NCI-H2196 (cell line): ENCODE results near the gene TAS1R3.
"Not testable (repeated sequence)": the region's sequence is repeated elsewhere in the genome, so short reads cannot be mapped to it uniquely, and the experiment has no call there.

ENCODE experiments used
- DNase-seq: peaks from one replicate; lab custom pipeline; 2025; ENCODE audit not compliant: unreplicated experiment; lab: John Stamatoyannopoulos, UW

Gene TAS1R3

DNA sequence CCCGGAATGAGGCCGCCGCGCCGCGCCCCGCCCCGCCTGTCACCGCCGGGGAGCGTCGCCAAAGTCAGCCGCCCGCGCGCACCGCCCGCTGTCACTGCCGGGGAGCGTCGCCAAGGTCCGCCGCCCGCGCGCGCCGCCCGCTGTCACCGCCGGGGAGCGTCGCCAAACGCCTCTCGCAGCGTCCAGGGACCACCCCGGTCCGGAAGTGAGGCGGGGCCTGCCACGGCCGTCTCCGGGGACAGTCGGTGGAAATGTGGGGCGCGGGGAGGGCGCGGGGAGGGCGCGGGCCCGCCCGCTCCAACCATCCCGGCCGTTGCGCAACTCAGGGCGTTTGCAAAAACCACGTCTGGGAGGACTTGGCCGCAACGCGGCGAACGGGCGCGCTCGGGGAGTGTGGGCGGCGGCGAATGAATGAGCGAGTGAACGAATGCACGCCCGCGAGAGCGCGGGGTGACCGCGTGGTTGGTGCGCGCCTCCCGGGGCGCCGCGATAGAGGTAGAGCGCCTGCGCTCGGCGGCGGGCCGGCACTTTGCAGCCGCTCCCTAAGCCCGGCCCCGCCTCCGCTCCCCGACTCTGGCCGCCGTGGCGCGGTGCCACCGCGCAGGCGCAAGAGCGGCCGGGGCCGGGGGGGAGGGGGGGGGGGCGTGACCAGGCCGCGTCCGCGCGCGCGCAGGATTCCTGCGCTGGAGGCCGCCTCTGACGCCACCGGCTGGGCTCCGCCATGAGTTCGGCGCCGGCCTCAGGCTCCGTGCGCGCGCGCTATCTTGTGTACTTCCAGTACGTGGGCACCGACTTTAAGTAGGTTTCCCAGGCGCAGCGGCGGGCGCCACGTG lies 22.9 kb upstream of the TAS1R3 start, which contains the start of the genes ACAP3 and PUSL1:
Gene ACAP3, minus strand, starts transcription at position 8 of the 833 bp plus-strand sequence. CDS start 115 bp downstream, outside the sequence.
Gene PUSL1, plus strand, starts transcription at position 675 of the 833 bp plus-strand sequence. Its CDS starts 47 bp downstream, at position 722.
- peak; percentile 93 for DNase-seq

GRCh38 chr1:1308756-1309250 lies 22.3 kb upstream of the TAS1R3 start:
- DNase-seq: no peak

DNA sequence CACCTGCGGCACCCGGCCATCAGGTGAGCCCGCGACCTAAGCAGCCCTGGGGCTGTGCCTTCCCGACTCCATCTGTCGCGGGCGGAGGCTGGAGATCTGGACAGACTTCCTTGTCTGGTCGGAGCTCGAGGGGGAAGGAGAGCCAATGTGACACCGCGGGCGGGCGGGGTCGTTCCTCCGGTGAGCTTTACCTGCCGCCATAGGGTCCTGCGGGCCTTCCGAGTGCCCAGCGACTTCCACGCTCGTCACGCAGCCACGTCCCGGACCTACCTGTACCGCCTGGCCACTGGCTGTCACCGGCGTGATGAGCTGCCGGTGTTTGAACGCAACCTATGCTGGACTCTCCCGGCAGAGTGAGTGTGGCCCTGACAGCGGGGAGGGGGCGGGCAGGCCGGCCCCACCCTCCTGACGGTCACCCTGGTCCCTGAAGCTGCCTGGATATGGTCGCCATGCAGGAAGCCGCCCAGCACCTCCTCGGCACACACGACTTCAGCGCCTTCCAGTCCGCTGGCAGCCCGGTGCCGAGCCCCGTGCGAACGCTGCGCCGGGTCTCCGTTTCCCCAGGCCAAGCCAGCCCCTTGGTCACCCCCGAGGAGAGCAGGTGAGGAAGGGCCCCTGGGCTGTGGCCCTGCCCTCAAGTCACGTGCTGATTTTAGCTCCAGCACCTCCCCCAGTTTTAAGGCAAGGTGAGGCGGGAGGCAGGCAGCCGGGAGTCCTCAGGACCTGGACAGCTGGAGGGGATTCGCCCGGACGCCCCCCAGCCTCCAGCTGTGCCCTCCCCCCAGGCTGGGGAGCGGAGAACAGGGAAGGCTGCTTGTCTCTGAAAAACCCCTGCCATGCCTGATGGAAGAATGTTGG lies 21.6 kb upstream of the TAS1R3 start:
- peak; percentile 31 for DNase-seq

GRCh38 chr1:1310109-1310385 lies 21.0 kb upstream of the TAS1R3 start:
- DNase-seq: no peak

- no peak for DNase-seq
Observed at GRCh38 chr1:1310476-1311053, 20.5 kb upstream of the TAS1R3 start.

- DNase-seq: no peak
Observed at GRCh38 chr1:1311107-1312104, 19.7 kb upstream of the TAS1R3 start.

DNA sequence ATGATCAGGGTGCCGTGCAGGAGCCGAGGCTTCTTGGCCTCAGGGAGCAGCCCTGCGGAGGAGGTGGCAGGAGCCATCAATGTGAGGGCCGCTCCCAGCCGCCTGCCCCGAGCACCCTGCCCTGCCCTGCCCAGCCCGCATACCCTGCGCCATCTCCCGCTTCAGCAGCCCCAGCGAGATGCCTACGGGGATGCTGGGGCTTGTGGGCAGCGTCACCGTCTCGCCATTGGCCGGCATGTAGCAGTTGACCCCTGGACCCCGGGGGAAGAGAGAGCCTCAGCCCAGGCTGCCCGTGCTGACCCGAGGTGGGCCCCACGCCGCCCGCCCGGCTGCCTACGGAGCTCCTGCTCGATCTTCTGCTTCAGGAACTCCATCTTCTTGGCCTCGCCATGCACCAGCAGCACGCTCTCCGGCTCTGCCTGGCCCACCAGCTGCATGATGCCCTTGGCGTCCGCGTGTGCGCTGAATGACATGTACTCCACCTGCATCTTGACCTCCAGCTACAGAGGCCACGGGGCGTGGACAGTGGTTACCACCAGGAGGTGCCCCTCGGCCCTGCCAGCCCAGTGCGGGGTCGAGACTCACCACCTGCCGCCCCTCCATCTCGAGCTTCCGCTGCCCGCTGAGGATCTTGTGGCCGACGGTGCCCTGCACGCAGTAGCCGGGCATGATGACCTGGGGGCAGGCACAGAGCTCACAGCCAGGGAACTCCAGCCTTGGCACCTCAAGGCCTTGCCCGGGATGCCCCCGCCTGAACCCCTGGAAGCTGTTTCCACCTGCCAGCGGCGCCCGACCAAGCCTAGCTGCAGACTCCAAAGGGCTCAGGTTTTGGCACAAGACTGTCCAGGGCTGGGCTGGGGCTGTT lies 18.4 kb upstream of the TAS1R3 start:
- no peak for DNase-seq

- no peak for DNase-seq
Observed at GRCh38 chr1:1313500-1314236, 17.4 kb upstream of the TAS1R3 start.

DNA sequence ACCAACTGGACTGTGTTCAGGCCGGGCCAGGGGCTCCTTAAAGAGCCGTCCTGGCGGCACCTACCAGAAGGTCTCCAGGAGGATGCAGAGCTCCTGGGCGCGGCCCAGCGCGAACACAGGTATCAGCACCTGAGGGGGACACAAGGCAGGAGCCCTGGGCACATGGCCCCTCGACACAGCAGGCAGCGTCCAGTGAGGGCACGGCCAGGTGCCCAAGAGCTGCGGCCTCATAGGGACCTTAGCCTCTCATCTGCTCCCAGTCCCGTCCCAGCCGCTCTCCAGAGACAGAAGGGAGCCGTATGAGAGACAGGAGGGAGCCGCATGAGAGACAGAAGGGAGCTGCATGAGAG lies 16.9 kb upstream of the TAS1R3 start:
- no peak for DNase-seq

- no peak for DNase-seq
Observed at GRCh38 chr1:1314678-1315335, 16.3 kb upstream of the TAS1R3 start.

GRCh38 chr1:1315435-1315954 lies 15.6 kb upstream of the TAS1R3 start:
- DNase-seq: no peak

DNA sequence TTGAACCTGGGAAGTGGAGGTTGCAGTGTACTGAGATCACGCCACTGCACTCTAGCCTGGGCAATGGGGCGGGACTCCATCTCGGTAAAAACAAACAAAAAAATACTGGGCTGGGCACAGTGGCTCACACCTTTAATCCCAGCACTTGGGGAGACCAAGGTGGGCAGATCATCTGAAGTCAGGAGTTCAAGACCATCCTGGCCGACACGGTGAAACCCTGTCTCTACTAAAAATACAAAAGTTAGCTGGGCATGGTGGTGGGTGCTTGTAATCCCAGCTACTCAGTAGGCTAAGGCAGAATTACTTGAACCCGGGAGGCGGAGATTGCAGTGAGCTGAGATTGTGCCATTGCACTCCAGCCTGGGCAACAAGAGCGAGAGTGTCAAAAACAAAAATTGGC lies 14.9 kb upstream of the TAS1R3 start:
- DNase-seq: not testable (repeated sequence)

GRCh38 chr1:1317420-1317819 lies 13.7 kb upstream of the TAS1R3 start:
- DNase-seq: no peak

DNA sequence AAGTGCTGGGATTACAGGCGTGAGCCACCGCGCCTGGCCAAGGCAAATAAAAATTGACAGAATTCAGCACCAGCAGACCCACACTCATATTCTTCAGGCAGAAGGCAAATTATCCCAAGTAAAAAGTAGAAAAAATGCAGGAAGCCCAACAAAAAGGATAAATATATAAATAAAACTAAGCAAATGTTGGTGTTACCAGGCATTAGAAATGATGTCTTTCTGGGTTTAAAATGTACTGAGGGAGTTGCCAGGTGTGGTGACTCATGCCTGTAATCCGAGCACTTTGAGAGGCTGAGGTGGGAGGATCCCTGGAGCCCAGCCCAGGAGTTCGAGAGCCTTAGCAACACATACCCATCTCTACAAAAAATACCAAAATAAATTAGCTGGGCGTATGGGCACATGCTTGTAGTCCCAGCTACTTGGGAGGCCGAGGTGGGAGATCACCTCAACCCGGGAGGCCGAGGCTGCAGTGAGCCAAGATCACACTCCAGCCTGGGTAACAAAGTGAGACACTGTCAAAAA lies 12.9 kb upstream of the TAS1R3 start:
- DNase-seq: peak; percentile 86

DNA sequence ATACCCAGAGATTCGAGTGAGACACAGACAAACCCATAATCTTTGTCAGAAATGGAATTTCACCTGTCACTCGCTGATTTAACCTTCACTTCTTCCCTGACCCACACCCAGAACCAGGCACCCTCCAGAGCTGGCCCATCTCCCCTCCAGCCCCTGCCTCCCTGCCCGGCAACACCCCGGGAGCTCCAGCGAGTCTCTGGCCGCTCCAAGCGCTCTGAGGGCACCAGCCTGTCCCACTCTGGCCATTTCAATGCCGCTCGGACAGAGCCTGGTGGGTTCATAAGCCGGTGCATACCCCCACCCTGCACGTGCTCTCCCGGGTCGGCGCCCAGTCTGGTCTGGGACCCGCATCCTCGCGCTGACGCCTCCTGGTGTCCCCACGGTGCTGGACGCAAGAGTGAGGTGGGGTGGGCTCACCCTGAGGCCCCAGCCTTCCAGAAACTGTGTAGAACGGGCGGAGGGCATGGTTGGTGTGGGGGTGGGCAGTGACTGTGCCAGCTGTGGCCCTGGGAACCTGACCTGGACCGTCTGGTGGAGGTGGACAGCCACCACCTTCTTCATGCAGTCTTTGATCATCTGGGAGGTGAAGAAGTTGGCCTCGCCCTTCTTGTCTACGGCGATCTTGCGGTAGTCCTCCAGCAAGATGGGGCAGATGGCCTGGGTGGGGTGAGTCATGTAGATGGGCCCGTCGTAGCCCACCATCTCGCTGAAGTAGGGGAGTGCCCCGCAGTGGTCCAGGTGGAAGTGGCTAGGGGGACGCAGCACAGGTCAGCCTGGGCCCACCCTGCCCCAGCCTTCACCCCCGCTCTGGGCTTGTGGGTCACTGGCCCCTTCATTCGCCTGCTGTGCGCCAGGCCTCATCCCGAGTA lies 12.1 kb upstream of the TAS1R3 start:
- DNase-seq: no peak

DNA sequence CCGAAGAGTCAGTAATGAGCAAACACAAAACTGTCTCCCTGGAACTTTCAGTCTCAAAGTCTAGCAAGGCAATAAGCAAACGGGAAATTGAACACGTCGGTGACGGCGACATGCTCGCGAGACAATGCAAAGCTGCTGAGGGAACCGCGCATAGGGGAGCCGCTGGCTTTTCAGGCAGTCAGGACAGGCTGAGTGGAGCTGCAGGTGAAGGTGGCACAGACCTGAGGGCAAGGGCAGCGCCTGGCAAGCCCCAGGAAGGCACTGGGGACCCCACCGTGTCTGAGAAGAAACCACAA lies 11.5 kb upstream of the TAS1R3 start:
- no peak for DNase-seq
